Smooth muscle cell (in vitro differentiated cells): Measurements from ENCODE around the gene SLC2A11. TPM values are rescaled to one million over a fixed set of nuclear protein-coding genes. Genes with fewer than 3 reads are reported as not detected.

Source experiments
- DNase-seq: peaks from one replicate; lab custom pipeline; 2025; ENCODE audit not compliant: unreplicated experiment; lab: John Stamatoyannopoulos, UW
- H2AFZ ChIP-seq: fragments of 200-600 bp; sonication (generic); 2 replicates; pipeline ENCODE4 v1.6.0; 2016; ENCODE audit warnings: antibody characterized with exemption, low read depth, mild to moderate bottlenecking
- H3F3A ChIP-seq: fragments of 200-600 bp; sonication (generic); 2 replicates; pipeline ENCODE4 v1.6.0; 2017; ENCODE audit warnings: antibody characterized with exemption, low read depth
- H3K27ac ChIP-seq: fragments of 200-600 bp; sonication (generic); 2 replicates; pipeline ENCODE4 v1.5.1; 2016; ENCODE audit warnings: low read depth, mild to moderate bottlenecking
- H3K27me3 ChIP-seq: fragments of 200-600 bp; sonication (generic); 2 replicates; pipeline ENCODE4 v1.6.1; 2016; ENCODE audit warnings: low read depth, mild to moderate bottlenecking
- H3K36me3 ChIP-seq: fragments of 200-600 bp; sonication (generic); 2 replicates; pipeline ENCODE4 v1.5.1; 2016; ENCODE audit warnings: low read depth
- H3K4me1 ChIP-seq: fragments of 200-600 bp; sonication (generic); 2 replicates; pipeline ENCODE4 v1.5.1; 2016; ENCODE audit warnings: low read depth
- H3K4me2 ChIP-seq: fragments of 200-600 bp; sonication (generic); 2 replicates; pipeline ENCODE4 v1.6.0; 2016; ENCODE audit warnings: mild to moderate bottlenecking
- H3K4me3 ChIP-seq: fragments of 200-600 bp; sonication (generic); 2 replicates; pipeline ENCODE4 v1.5.1; 2016; ENCODE audit warnings: mild to moderate bottlenecking
- H3K79me2 ChIP-seq: fragments of 200-600 bp; sonication (generic); 2 replicates; pipeline ENCODE4 v1.6.0; 2016; ENCODE audit warnings: low read depth, mild to moderate bottlenecking
- H3K9ac ChIP-seq: fragments of 200-600 bp; sonication (generic); 2 replicates; pipeline ENCODE4 v1.6.0; 2016; ENCODE audit warnings: low read depth
- H3K9me3 ChIP-seq: fragments of 200-600 bp; sonication (generic); replicated peaks from 2 replicates; pipeline ENCODE4 v1.5.1; 2016; ENCODE audit warnings: low read depth
- H4K20me1 ChIP-seq: fragments of 200-600 bp; sonication (generic); 2 replicates; pipeline ENCODE4 v1.6.0; 2016; ENCODE audit warnings: low read depth
- WGBS: methylation state at CpG from one replicate; pipeline ENCODE4 v1.1.7; 2016; ENCODE audit warnings: low lambda C conversion rate; 5-methylcytosine and 5-hydroxymethylcytosine counted together
- polyA plus RNA-seq: library from polyadenylated mRNA; unstranded; fragments of >200 nt; fragmentation: Nextera tagmentation; extraction: Ambion mirVana; gene quantifications from 2 replicates; pipeline ENCODE4 v1.2.1, GENCODE V29; 2016
- total RNA-seq: library from RNA; depleted of rRNA; stranded (reverse); fragments of >200 nt; gene quantifications from 2 replicates; pipeline ENCODE4 v1.2.3, GENCODE V29; 2014
- TF ChIP-seq, protein P1 (sequence below): fragments of 200-600 bp; sonication (generic); IDR thresholded peaks from 2 replicates; pipeline ENCODE4 v1.5.1; 2017; ENCODE audit warnings: borderline replicate concordance, mild to moderate bottlenecking, antibody characterized with exemption; ENCODE audit not compliant: insufficient read depth, poor library complexity, severe bottlenecking

Gene SLC2A11
- total and polyA plus RNA-seq, 2 experiments from 2014 or later = 3.5 to 9.5 TPM

DNA sequence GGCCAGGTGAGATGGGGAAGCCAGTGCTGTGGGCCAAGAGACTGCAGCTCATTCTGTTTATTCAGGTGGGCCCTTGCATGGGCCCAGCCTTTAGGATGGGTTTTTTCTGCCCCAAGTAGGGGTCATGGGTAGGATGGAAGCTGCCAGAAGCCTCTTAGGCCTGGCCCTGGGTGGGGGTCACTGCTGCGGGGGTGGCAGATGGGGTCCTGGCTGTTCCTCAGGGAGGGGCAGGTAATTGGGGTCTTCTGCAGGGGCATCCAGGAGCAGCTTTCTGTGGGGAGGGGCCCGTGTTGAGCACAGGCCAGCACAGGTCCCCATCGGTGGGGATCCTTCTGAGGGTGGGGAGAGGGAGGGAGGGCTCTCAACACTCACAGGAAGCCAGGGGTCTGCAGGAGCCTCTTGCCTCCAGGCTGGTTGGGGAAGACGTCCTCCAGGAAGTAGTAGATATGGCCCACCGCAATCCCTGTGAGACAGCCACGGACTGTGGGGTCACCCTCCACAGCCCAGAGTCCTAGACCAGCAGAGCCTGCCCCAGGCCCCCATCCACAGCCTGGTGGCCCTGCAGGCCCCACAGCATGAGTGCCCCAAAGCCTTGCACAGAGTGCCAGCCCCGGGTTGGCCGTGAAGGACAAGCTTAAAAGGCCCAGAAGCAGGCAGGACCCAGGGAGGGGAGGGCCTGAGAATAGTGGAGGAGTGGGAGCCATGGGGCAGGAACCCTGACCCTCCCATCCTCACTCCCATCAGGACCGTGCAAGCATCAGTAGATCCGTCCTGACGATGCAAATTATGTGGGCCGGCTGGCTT lies 20.8 kb upstream of the SLC2A11 start:
- H3K27ac ChIP-seq = no peak overlapping the region
- 87% methylated on average over 9 of the region's 12 CpGs for WGBS
- H3K4me3 ChIP-seq = no peak overlapping the region
- peaks cover 13% of the 10 kb centered on the region for H3F3A ChIP-seq
- H3K4me1 ChIP-seq = peaks cover 9% of the 10 kb centered on the region
- DNase-seq = no peak
- no peaks in the 10 kb centered on the region for H3K27me3 ChIP-seq
- H3K4me2 ChIP-seq = no peak overlapping the region
- H3K9me3 ChIP-seq = no peaks in the 10 kb centered on the region
- H2AFZ ChIP-seq = no peak overlapping the region
- no peak overlapping the region for H3K9ac ChIP-seq
- H3K79me2 ChIP-seq = peaks cover under 1% of the 10 kb centered on the region
- TF ChIP-seq, protein P1, sequence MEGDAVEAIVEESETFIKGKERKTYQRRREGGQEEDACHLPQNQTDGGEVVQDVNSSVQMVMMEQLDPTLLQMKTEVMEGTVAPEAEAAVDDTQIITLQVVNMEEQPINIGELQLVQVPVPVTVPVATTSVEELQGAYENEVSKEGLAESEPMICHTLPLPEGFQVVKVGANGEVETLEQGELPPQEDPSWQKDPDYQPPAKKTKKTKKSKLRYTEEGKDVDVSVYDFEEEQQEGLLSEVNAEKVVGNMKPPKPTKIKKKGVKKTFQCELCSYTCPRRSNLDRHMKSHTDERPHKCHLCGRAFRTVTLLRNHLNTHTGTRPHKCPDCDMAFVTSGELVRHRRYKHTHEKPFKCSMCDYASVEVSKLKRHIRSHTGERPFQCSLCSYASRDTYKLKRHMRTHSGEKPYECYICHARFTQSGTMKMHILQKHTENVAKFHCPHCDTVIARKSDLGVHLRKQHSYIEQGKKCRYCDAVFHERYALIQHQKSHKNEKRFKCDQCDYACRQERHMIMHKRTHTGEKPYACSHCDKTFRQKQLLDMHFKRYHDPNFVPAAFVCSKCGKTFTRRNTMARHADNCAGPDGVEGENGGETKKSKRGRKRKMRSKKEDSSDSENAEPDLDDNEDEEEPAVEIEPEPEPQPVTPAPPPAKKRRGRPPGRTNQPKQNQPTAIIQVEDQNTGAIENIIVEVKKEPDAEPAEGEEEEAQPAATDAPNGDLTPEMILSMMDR = no peak
- no peaks in the 10 kb centered on the region for H3K36me3 ChIP-seq
- H4K20me1 ChIP-seq = peaks cover 30% of the 10 kb centered on the region

DNA sequence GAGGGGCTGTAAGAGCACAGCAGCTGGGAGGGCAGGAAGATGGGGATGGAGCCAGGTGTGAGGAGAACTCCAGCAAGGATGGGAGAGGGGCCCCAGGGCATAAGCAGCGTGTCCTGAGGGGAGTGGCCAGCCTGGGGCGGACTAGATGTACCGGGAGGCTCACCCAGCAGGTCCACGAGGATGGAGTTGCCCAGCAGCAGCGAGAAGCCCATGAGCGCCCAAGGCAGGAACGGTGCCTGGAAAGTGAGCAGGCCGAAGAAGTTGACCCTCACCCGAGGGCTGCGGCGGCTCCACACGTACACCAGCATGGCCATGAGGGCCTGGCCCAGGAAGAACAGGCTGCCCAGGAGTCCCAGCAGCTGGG lies 20.2 kb upstream of the SLC2A11 start:
- H3K27ac ChIP-seq = no peak overlapping the region
- no peak for DNase-seq
- no peaks in the 10 kb centered on the region for H3K27me3 ChIP-seq
- WGBS = 95% methylated on average over 6 of the region's 12 CpGs
- H3K9me3 ChIP-seq = no peaks in the 10 kb centered on the region
- no peak overlapping the region for H2AFZ ChIP-seq
- no peak overlapping the region for H3K4me3 ChIP-seq
- H3K4me1 ChIP-seq = peaks cover 9% of the 10 kb centered on the region
- no peaks in the 10 kb centered on the region for H3K36me3 ChIP-seq
- H3K4me2 ChIP-seq = no peak overlapping the region
- H3K79me2 ChIP-seq = no peaks in the 10 kb centered on the region
- TF ChIP-seq, protein P1 = no peak
- peaks cover 13% of the 10 kb centered on the region for H3F3A ChIP-seq
- H4K20me1 ChIP-seq = peaks cover 24% of the 10 kb centered on the region
- no peak overlapping the region for H3K9ac ChIP-seq

DNA sequence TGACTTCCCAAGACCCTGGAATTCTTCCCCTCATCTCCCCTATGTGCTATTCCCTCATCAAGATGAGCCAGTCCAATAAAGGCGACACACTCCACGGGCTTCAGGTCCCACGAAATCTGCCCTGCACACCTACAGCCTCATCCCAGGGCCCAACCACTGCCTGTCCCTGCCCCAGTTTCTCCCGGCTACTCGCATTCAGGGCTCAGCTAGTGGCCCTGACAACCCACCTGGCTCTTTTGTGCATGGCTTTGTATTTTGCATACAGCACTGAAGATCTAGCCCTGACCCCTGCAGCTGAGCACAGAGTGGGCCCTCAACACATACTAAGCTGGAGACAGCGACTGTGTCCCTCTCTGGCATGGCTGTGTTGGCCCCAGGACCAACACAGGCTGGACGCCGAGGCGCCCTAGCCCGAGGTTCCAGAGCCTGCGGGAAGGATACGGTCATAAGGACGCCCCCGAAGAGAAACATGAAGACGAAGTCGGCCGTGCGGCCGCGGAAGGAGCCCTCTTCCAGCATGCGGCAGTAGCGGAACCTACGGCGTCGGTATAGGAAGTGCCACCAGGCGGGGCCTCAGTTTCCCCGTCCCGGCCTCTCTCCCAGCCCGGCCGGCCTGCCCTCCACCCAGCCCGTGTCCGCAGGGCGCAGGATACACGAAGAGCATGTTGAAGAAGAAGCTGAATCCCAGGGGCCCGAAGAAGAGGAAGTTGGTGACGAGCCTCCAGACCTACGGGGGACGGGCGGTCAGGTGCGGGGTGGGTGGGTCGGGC lies 19.6 kb upstream of the SLC2A11 start:
- 29% methylated on average over 41 of the region's 41 CpGs for WGBS
- H3K27me3 ChIP-seq = no peaks in the 10 kb centered on the region
- no peaks in the 10 kb centered on the region for H3K36me3 ChIP-seq
- H4K20me1 ChIP-seq = peaks cover 18% of the 10 kb centered on the region
- peaks cover 9% of the 10 kb centered on the region for H3K4me1 ChIP-seq
- no peak overlapping the region for H3K27ac ChIP-seq
- H2AFZ ChIP-seq = no peak overlapping the region
- H3K9ac ChIP-seq = no peak overlapping the region
- H3K4me2 ChIP-seq = peak overlapping the region; percentile 83
- H3F3A ChIP-seq = peaks cover 13% of the 10 kb centered on the region
- no peaks in the 10 kb centered on the region for H3K9me3 ChIP-seq
- H3K4me3 ChIP-seq = peak overlapping the region; percentile 42
- TF ChIP-seq, protein P1 = no peak
- no peaks in the 10 kb centered on the region for H3K79me2 ChIP-seq
- no peak for DNase-seq
